ENCODE results near the gene CDH1.
"Not testable (repeated sequence)": the region's sequence is repeated elsewhere in the genome, so short reads cannot be mapped to it uniquely, and the experiment has no call there.

Gene CDH1

GRCh38 chr16:68802190-68802589 is 65.1 kb downstream of the CDH1 start:
- H3K27ac ChIP-seq (ENCODE audit: low read length): no peak overlapping the region
- H3K27me3 ChIP-seq (ENCODE audit: insufficient read depth, low read length): no peaks in the 10 kb centered on the region
- no peak overlapping the region for H3K9ac ChIP-seq (ENCODE audit: low read depth, low read length)
- H3K9me3 ChIP-seq (ENCODE audit: insufficient read depth, low read depth, low read length): no peaks in the 10 kb centered on the region
- peaks cover 16% of the 10 kb centered on the region for H3K4me1 ChIP-seq (ENCODE audit: insufficient read depth, low read length)
- peaks cover 38% of the 10 kb centered on the region for H3K36me3 ChIP-seq (ENCODE audit: insufficient read depth, low read depth, low read length)
- no peak overlapping the region for H3K4me3 ChIP-seq (ENCODE audit: low read length)

GRCh38 chr16:68806422-68806821 is 69.3 kb downstream of the CDH1 start:
- no peak overlapping the region for H3K4me3 ChIP-seq (ENCODE audit: low read length)
- no peak overlapping the region for H3K27ac ChIP-seq (ENCODE audit: low read length)
- no peaks in the 10 kb centered on the region for H3K4me1 ChIP-seq (ENCODE audit: insufficient read depth, low read length)
- H3K27me3 ChIP-seq (ENCODE audit: insufficient read depth, low read length): no peaks in the 10 kb centered on the region
- peaks cover 68% of the 10 kb centered on the region for H3K36me3 ChIP-seq (ENCODE audit: insufficient read depth, low read depth, low read length)
- no peaks in the 10 kb centered on the region for H3K9me3 ChIP-seq (ENCODE audit: insufficient read depth, low read depth, low read length)
- no peak overlapping the region for H3K9ac ChIP-seq (ENCODE audit: low read depth, low read length)

- Histone ChIP-seq H3K27ac (ENCODE audit: low read length) (no peak overlapping the region), H3K36me3 (ENCODE audit: insufficient read depth, low read depth, low read length) (peaks cover 68% of the 10 kb centered on the region), H3K9me3 (ENCODE audit: insufficient read depth, low read depth, low read length) (no peaks in the 10 kb centered on the region), H3K9ac (ENCODE audit: low read depth, low read length) (no peak overlapping the region), H3K27me3 (ENCODE audit: insufficient read depth, low read length) (no peaks in the 10 kb centered on the region), H3K4me3 (ENCODE audit: low read length) (no peak overlapping the region), H3K4me1 (ENCODE audit: insufficient read depth, low read length) (no peaks in the 10 kb centered on the region)
Observed at GRCh38 chr16:68806981-68807380, 69.9 kb downstream of the CDH1 start.

- Histone ChIP-seq H3K27me3 (ENCODE audit: insufficient read depth, low read length) (no peaks in the 10 kb centered on the region), H3K36me3 (ENCODE audit: insufficient read depth, low read depth, low read length) (peaks cover 88% of the 10 kb centered on the region), H3K4me1 (ENCODE audit: insufficient read depth, low read length) (no peaks in the 10 kb centered on the region), H3K9me3 (ENCODE audit: insufficient read depth, low read depth, low read length) (no peaks in the 10 kb centered on the region), H3K27ac (ENCODE audit: low read length) (no peak overlapping the region), H3K9ac (ENCODE audit: low read depth, low read length) (no peak overlapping the region), H3K4me3 (ENCODE audit: low read length) (no peak overlapping the region)
Observed at GRCh38 chr16:68814516-68814915, 77.4 kb downstream of the CDH1 start.

- no peak overlapping the region for H3K27ac ChIP-seq (ENCODE audit: low read length)
Observed at GRCh38 chr16:68823401-68824135, 86.5 kb downstream of the CDH1 start.

GRCh38 chr16:68825427-68825826 is 88.3 kb downstream of the CDH1 start:
- Histone ChIP-seq H3K36me3 (ENCODE audit: insufficient read depth, low read depth, low read length) (peaks cover 93% of the 10 kb centered on the region), H3K9me3 (ENCODE audit: insufficient read depth, low read depth, low read length) (peaks cover 3% of the 10 kb centered on the region; the same call in 1 of the 2 replicates)

More at GRCh38 chr16:68823401-68824135, 86.5 kb downstream of the CDH1 start:
- Histone ChIP-seq H3K9me3 (ENCODE audit: insufficient read depth, low read depth, low read length) (peaks cover 3% of the 10 kb centered on the region; the same call in 1 of the 2 replicates), H3K27me3 (ENCODE audit: insufficient read depth, low read length) (no peaks in the 10 kb centered on the region), H3K9ac (ENCODE audit: low read depth, low read length) (no peak overlapping the region), H3K4me3 (ENCODE audit: low read length) (no peak overlapping the region), H3K4me1 (ENCODE audit: insufficient read depth, low read length) (peaks cover 3% of the 10 kb centered on the region; the same call in 1 of the 2 replicates), H3K36me3 (ENCODE audit: insufficient read depth, low read depth, low read length) (peaks cover 89% of the 10 kb centered on the region)

GRCh38 chr16:68826652-68827051 is 89.6 kb downstream of the CDH1 start:
- Histone ChIP-seq H3K9ac (ENCODE audit: low read depth, low read length) (no peak overlapping the region), H3K27me3 (ENCODE audit: insufficient read depth, low read length) (no peaks in the 10 kb centered on the region), H3K27ac (ENCODE audit: low read length) (no peak overlapping the region), H3K9me3 (ENCODE audit: insufficient read depth, low read depth, low read length) (peaks cover 3% of the 10 kb centered on the region; the same call in 1 of the 2 replicates), H3K4me1 (ENCODE audit: insufficient read depth, low read length) (peaks cover 3% of the 10 kb centered on the region; the same call in 1 of the 2 replicates), H3K36me3 (ENCODE audit: insufficient read depth, low read depth, low read length) (peaks cover 91% of the 10 kb centered on the region), H3K4me3 (ENCODE audit: low read length) (no peak overlapping the region)

More at GRCh38 chr16:68825427-68825826, 88.3 kb downstream of the CDH1 start:
- Histone ChIP-seq H3K4me3 (ENCODE audit: low read length) (no peak overlapping the region), H3K27me3 (ENCODE audit: insufficient read depth, low read length) (no peaks in the 10 kb centered on the region), H3K27ac (ENCODE audit: low read length) (no peak overlapping the region), H3K4me1 (ENCODE audit: insufficient read depth, low read length) (peaks cover 3% of the 10 kb centered on the region; the same call in 1 of the 2 replicates), H3K9ac (ENCODE audit: low read depth, low read length) (no peak overlapping the region)

GRCh38 chr16:68833251-68833650 is 96.2 kb downstream of the CDH1 start:
- no peak overlapping the region for H3K9ac ChIP-seq (ENCODE audit: low read depth, low read length)
- H3K4me3 ChIP-seq (ENCODE audit: low read length): no peak overlapping the region
- H3K27ac ChIP-seq (ENCODE audit: low read length): no peak overlapping the region
- H3K36me3 ChIP-seq (ENCODE audit: insufficient read depth, low read depth, low read length): peaks cover 68% of the 10 kb centered on the region
- H3K27me3 ChIP-seq (ENCODE audit: insufficient read depth, low read length): no peaks in the 10 kb centered on the region
- no peaks in the 10 kb centered on the region for H3K9me3 ChIP-seq (ENCODE audit: insufficient read depth, low read depth, low read length)
- H3K4me1 ChIP-seq (ENCODE audit: insufficient read depth, low read length): no peaks in the 10 kb centered on the region

GRCh38 chr16:68834550-68834949 is 97.5 kb downstream of the CDH1 start:
- H3K36me3 ChIP-seq (ENCODE audit: insufficient read depth, low read depth, low read length): peaks cover 55% of the 10 kb centered on the region
- no peaks in the 10 kb centered on the region for H3K27me3 ChIP-seq (ENCODE audit: insufficient read depth, low read length)
- no peaks in the 10 kb centered on the region for H3K9me3 ChIP-seq (ENCODE audit: insufficient read depth, low read depth, low read length)
- no peak overlapping the region for H3K27ac ChIP-seq (ENCODE audit: low read length)
- no peaks in the 10 kb centered on the region for H3K4me1 ChIP-seq (ENCODE audit: insufficient read depth, low read length)
- no peak overlapping the region for H3K9ac ChIP-seq (ENCODE audit: low read depth, low read length)
- no peak overlapping the region for H3K4me3 ChIP-seq (ENCODE audit: low read length)

GRCh38 chr16:68835970-68836369 is 98.9 kb downstream of the CDH1 start:
- H3K27ac ChIP-seq (ENCODE audit: low read length): no peak overlapping the region
- H3K9ac ChIP-seq (ENCODE audit: low read depth, low read length): no peak overlapping the region
- H3K27me3 ChIP-seq (ENCODE audit: insufficient read depth, low read length): no peaks in the 10 kb centered on the region
- no peak overlapping the region for H3K4me3 ChIP-seq (ENCODE audit: low read length)
- no peaks in the 10 kb centered on the region for H3K9me3 ChIP-seq (ENCODE audit: insufficient read depth, low read depth, low read length)
- H3K4me1 ChIP-seq (ENCODE audit: insufficient read depth, low read length): no peaks in the 10 kb centered on the region
- H3K36me3 ChIP-seq (ENCODE audit: insufficient read depth, low read depth, low read length): peaks cover 41% of the 10 kb centered on the region

GRCh38 chr16:68839831-68840230 is 102.7 kb downstream of the CDH1 start:
- no peak overlapping the region for H3K9ac ChIP-seq (ENCODE audit: low read depth, low read length)
- H3K9me3 ChIP-seq (ENCODE audit: insufficient read depth, low read depth, low read length): no peaks in the 10 kb centered on the region
- H3K27me3 ChIP-seq (ENCODE audit: insufficient read depth, low read length): no peaks in the 10 kb centered on the region
- no peak overlapping the region for H3K27ac ChIP-seq (ENCODE audit: low read length)
- no peaks in the 10 kb centered on the region for H3K4me1 ChIP-seq (ENCODE audit: insufficient read depth, low read length)
- H3K4me3 ChIP-seq (ENCODE audit: low read length): no peak overlapping the region
- H3K36me3 ChIP-seq (ENCODE audit: insufficient read depth, low read depth, low read length): peaks cover 7% of the 10 kb centered on the region

- Histone ChIP-seq H3K27ac (ENCODE audit: low read length) (peak overlapping the region; percentile 50), H3K9ac (ENCODE audit: low read depth, low read length) (peak overlapping the region; percentile 87; the same call in 1 of the 2 replicates), H3K4me3 (ENCODE audit: low read length) (peak overlapping the region; percentile 86)
- H3K36me3 ChIP-seq (ENCODE audit: insufficient read depth, low read depth, low read length); H3K9me3 ChIP-seq (ENCODE audit: insufficient read depth, low read depth, low read length); H3K4me1 ChIP-seq (ENCODE audit: insufficient read depth, low read length); H3K27me3 ChIP-seq (ENCODE audit: insufficient read depth, low read length): not testable (repeated sequence)
Observed at GRCh38 chr16:68842964-68843481, 105.9 kb downstream of the CDH1 start.
